ENCODE data around the gene FGF18.

The FGF18 gene

DNA sequence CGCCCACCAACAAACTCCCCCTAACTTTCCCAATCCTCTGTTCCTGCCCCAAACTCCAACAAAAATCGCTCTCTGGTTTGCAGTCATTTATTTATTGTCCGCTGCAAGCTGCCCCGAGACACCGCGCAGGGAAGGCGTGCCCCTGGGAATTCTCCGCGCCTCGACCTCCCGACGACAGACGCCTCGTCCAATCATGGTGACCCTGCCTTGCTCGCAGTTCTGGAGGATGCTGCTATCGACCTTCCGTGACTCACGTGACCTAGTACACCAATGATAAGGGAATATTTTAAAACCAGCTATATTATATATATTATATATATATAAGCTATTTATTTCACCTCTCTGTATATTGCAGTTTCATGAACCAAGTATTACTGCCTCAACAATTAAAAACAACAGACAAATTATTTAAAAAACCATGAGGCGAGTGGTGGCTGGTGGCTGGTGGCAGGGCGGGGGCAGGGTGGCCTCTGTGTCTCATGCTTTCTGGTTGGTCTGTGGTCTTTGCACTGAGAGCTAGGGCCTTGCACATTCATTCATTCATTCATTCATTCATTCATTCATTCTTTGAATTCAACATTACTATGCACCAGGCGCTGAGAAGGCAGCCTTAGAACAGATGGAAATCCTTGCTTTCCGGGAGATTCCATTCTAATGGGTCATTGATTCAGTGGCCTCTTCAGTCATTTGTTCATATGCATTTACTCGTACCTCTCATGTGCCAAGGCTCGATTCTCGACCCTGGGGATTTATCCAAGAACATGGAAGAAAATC lies 37.9 kb downstream of the FGF18 start:
- no peaks in the 10 kb centered on the region for H3K79me2 ChIP-seq (ENCODE audit: insufficient read depth, low read length)
- no peaks in the 10 kb centered on the region for H3K9me2 ChIP-seq (replicated peaks; ENCODE audit: low read depth, low read length)

DNA sequence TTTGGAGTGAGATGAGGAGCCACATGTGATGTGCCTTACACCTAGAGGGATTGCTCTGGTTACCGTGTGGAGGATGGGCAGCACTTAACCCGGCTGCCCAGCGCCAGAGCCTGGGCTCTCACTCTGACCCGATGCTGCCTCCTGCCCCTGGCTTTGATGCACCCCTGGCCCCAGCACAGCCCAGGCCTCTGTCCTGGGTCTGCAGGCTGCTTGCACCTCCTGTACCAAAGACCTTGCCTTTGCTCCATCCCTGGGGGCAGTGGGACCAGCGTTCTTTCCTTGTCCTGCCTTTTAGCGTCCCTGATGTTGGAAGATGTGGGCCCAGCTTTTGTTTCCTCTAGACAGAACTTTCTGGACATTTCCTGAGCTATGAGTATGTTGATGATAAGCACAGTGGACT lies 40.4 kb downstream of the FGF18 start:
- no peaks in the 10 kb centered on the region for H3F3A ChIP-seq (ENCODE audit: low read depth)
- H3K9me3 ChIP-seq (ENCODE audit: insufficient read depth, low read depth, low read length), result no peaks in the 10 kb centered on the region
- H3K4me2 ChIP-seq (ENCODE audit: low read depth, low read length, poor library complexity, severe bottlenecking), result no peak overlapping the region
- TF ChIP-seq, protein P1, sequence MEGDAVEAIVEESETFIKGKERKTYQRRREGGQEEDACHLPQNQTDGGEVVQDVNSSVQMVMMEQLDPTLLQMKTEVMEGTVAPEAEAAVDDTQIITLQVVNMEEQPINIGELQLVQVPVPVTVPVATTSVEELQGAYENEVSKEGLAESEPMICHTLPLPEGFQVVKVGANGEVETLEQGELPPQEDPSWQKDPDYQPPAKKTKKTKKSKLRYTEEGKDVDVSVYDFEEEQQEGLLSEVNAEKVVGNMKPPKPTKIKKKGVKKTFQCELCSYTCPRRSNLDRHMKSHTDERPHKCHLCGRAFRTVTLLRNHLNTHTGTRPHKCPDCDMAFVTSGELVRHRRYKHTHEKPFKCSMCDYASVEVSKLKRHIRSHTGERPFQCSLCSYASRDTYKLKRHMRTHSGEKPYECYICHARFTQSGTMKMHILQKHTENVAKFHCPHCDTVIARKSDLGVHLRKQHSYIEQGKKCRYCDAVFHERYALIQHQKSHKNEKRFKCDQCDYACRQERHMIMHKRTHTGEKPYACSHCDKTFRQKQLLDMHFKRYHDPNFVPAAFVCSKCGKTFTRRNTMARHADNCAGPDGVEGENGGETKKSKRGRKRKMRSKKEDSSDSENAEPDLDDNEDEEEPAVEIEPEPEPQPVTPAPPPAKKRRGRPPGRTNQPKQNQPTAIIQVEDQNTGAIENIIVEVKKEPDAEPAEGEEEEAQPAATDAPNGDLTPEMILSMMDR (conservative IDR thresholded peaks at IDR 0.05; ENCODE audit: low read length), result no peak
- no peaks in the 10 kb centered on the region for H3K27me3 ChIP-seq (ENCODE audit: insufficient read depth, low read length, poor library complexity, severe bottlenecking)
- H3K79me2 ChIP-seq (ENCODE audit: insufficient read depth, low read length), result no peaks in the 10 kb centered on the region
- no peak overlapping the region for H2AFZ ChIP-seq (ENCODE audit: low read length)
- H3K4me3 ChIP-seq (ENCODE audit: low read length, poor library complexity, severe bottlenecking), result no peak overlapping the region
- no peaks in the 10 kb centered on the region for H4K20me1 ChIP-seq (ENCODE audit: insufficient read depth, low read length, poor library complexity, severe bottlenecking)
- H3K9me2 ChIP-seq (replicated peaks; ENCODE audit: low read depth, low read length), result no peaks in the 10 kb centered on the region
- no peaks in the 10 kb centered on the region for H3K36me3 ChIP-seq (ENCODE audit: insufficient read depth, low read length)
- no peak overlapping the region for H3K9ac ChIP-seq (ENCODE audit: low read depth, low read length, poor library complexity, severe bottlenecking)
- H3K4me1 ChIP-seq (ENCODE audit: insufficient read depth, low read length, poor library complexity, severe bottlenecking), result no peaks in the 10 kb centered on the region

More for the DNA sequence above, 37.9 kb downstream of the FGF18 start:
- Histone ChIP-seq H4K20me1 (ENCODE audit: insufficient read depth, low read length, poor library complexity, severe bottlenecking) (no peaks in the 10 kb centered on the region), H3K4me2 (ENCODE audit: low read depth, low read length, poor library complexity, severe bottlenecking) (no peak overlapping the region), H3K27me3 (ENCODE audit: insufficient read depth, low read length, poor library complexity, severe bottlenecking) (no peaks in the 10 kb centered on the region), H3K36me3 (ENCODE audit: insufficient read depth, low read length) (no peaks in the 10 kb centered on the region), H2AFZ (ENCODE audit: low read length) (no peak overlapping the region), H3F3A (ENCODE audit: low read depth) (no peaks in the 10 kb centered on the region), H3K4me3 (ENCODE audit: low read length, poor library complexity, severe bottlenecking) (no peak overlapping the region), H3K9ac (ENCODE audit: low read depth, low read length, poor library complexity, severe bottlenecking) (no peak overlapping the region), H3K9me3 (ENCODE audit: insufficient read depth, low read depth, low read length) (no peaks in the 10 kb centered on the region), H3K4me1 (ENCODE audit: insufficient read depth, low read length, poor library complexity, severe bottlenecking) (no peaks in the 10 kb centered on the region)
- no peak for TF ChIP-seq EZH2phosphoT487 (IDR thresholded peaks at IDR 0.05; ENCODE audit: borderline replicate concordance)
- TF ChIP-seq, protein P1 (conservative IDR thresholded peaks at IDR 0.05; ENCODE audit: low read length), result no peak

DNA sequence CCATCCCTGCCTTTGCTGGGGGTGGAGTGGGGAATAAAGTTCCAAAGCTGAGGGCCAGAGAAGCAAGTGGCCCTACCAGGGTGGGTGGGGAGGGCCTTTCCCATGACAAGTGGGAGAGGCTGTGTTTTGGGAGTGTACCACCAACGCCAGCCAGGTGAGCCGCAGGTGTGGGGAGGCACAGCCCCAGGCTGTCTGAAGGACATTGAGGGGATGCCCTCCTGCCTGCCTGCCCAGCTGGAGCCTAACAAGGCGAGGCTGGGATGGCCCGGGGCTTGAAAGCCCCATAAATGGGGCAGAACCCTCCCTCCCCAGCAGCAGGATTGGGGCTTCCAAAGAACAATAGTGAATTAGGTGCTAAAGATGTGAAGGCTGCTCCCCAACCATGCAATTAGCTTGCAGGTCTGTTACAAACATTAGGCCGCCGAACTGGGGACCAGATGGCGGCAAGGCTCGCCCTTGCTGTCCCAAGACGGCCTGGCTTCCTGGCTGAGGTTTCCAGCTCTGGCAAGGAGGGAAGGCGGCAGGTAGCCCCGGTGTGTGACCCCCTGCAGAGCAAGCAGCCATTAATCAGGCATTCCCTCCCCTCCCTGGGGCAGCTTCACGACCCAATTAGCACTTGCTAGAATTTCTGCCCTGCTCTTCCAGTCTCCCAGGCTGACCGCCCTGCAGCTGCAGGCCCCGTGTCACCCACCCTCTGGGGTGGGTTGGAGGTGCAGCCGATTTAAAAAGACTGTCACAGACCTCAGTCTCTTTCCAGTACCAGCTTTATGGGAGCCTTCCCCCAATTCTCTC lies 42.9 kb downstream of the FGF18 start:
- TF ChIP-seq, protein P1 (conservative IDR thresholded peaks at IDR 0.05; ENCODE audit: low read length), result no peak
- no peak for TF ChIP-seq EZH2phosphoT487 (IDR thresholded peaks at IDR 0.05; ENCODE audit: borderline replicate concordance)

More for the DNA sequence above, 42.9 kb downstream of the FGF18 start:
- H3K36me3 ChIP-seq (ENCODE audit: insufficient read depth, low read length), result no peaks in the 10 kb centered on the region
- no peak overlapping the region for H3K4me3 ChIP-seq (ENCODE audit: low read length, poor library complexity, severe bottlenecking)
- H4K20me1 ChIP-seq (ENCODE audit: insufficient read depth, low read length, poor library complexity, severe bottlenecking), result no peaks in the 10 kb centered on the region
- no peaks in the 10 kb centered on the region for H3K4me1 ChIP-seq (ENCODE audit: insufficient read depth, low read length, poor library complexity, severe bottlenecking)
- no peak overlapping the region for H3K9ac ChIP-seq (ENCODE audit: low read depth, low read length, poor library complexity, severe bottlenecking)
- no peaks in the 10 kb centered on the region for H3F3A ChIP-seq (ENCODE audit: low read depth)
- no peak overlapping the region for H2AFZ ChIP-seq (ENCODE audit: low read length)
- no peaks in the 10 kb centered on the region for H3K79me2 ChIP-seq (ENCODE audit: insufficient read depth, low read length)
- H3K9me2 ChIP-seq (replicated peaks; ENCODE audit: low read depth, low read length), result no peaks in the 10 kb centered on the region
- no peaks in the 10 kb centered on the region for H3K27me3 ChIP-seq (ENCODE audit: insufficient read depth, low read length, poor library complexity, severe bottlenecking)
- no peak overlapping the region for H3K4me2 ChIP-seq (ENCODE audit: low read depth, low read length, poor library complexity, severe bottlenecking)
- no peaks in the 10 kb centered on the region for H3K9me3 ChIP-seq (ENCODE audit: insufficient read depth, low read depth, low read length)

All from Loucy (cell line).